Right lobe of liver (tissue), 6 donors: ENCODE measurements around the gene CXCL10. TPM values are rescaled to one million over a fixed set of nuclear protein-coding genes. Genes with fewer than 3 reads are reported as not detected.

Source experiments
- ATAC-seq, 4 donors: fragments of 200-7000 bp; cut with Tn5 transposase; one replicate each; pipeline ENCODE4 v1.9.1; 2020; ENCODE audit warnings: mild to moderate bottlenecking in 4 of 4, moderate library complexity in 4 of 4
- DNase-seq, 3 donors: peaks; one replicate each; pipeline ENCODE4 v3.0.0-alpha.2; 2020
- H3K27ac ChIP-seq, 3 donors: fragments of 200-600 bp; one replicate each; pipeline ENCODE4 v1.8.0; 2022
- H3K27me3 ChIP-seq, 2 donors: fragments of 200-600 bp; one replicate each; pipeline ENCODE4 v1.8.0; 2022
- H3K36me3 ChIP-seq, 4 donors: fragments of 200-600 bp; sonication (generic) in 1 of 4; one replicate each; pipeline versions ENCODE4 v1.5.1 to v1.8.0; 2017 to 2022; ENCODE audit warnings: control low read depth in 1 of 4
- H3K4me1 ChIP-seq, 4 donors: fragments of 200-600 bp; sonication (generic) in 1 of 4; one replicate each; pipeline versions ENCODE4 v1.5.1 to v1.8.0; 2017 to 2022; ENCODE audit warnings: control low read depth in 1 of 4
- H3K4me3 ChIP-seq, 3 donors: fragments of 200-600 bp; one replicate each; pipeline ENCODE4 v1.8.0; 2022
- H3K9me3 ChIP-seq, 4 donors: fragments of 200-600 bp; sonication (generic) in 1 of 4; one replicate each; pipeline versions ENCODE4 v1.5.1 to v1.8.0; 2017 to 2022; ENCODE audit warnings: control low read depth in 1 of 4
- CTCF ChIP-seq, 4 donors: fragments of 200-600 bp in 3 of 4; fragments of 450-650 bp in 1 of 4; IDR thresholded peaks; one replicate each; pipeline versions ENCODE4 v1.5.1 to v1.8.0; 2016 to 2022; ENCODE audit warnings: antibody characterized with exemption in 4 of 4, mild to moderate bottlenecking in 2 of 4
- POLR2A ChIP-seq: fragments of 450-650 bp; IDR thresholded peaks from one replicate; pipeline ENCODE4 v1.6.1; 2017; ENCODE audit warnings: antibody characterized with exemption, mild to moderate bottlenecking
- WGBS: methylation state at CpG from one replicate; pipeline ENCODE4 v1.1.6; 2018; ENCODE audit warnings: low coverage, low lambda C conversion rate; ENCODE audit not compliant: insufficient coverage; ENCODE audit errors: missing lambda C conversion rate; 5-methylcytosine and 5-hydroxymethylcytosine counted together
- intact Hi-C, 2 donors: fragments of 100-400 bp; cut with DNase I; formaldehyde crosslinking; loops; one replicate each; pipeline versions ENCODE4 v1.11.2 to v1.14.1; 2022
- total RNA-seq, 6 experiments: library from RNA; depleted of rRNA in 2 of 6; stranded (reverse); fragments of >200 nt in 2 of 6; fragmentation: NEBNext Ultra II Directional in 3 of 6; extraction: Animal tissue kit (Norgen Biotek cat#: 25700) in 3 of 6; gene quantifications; one replicate each; pipeline versions ENCODE4 v1.1.0 to v1.2.4, GENCODE V29; 2016 to 2023
- donor health status: DM: no; HTN: yes; CAD: no.
- donor health status: DM: no; HTN: no; CAD: no.
- donor health status: DM: no; HTN: no; CAD: no.
- donor health status: DM: no; HTN: yes; CAD: no.
- donor health status: DM: no; HTN: yes; CAD: no.

Gene CXCL10
- total RNA-seq, 6 experiments from 2014 or later, result 0.42 to 7.0 (median 5.4) TPM; not detected in 1

- Histone ChIP-seq H3K4me1 (peaks cover 0 to 15% (median 7%) of the 10 kb centered on the region in 4 donors), H3K4me3 (no peak overlapping the region), H3K9me3 (no peaks in the 10 kb centered on the region), H3K27me3 (no peaks in the 10 kb centered on the region), H3K27ac (no peak overlapping the region), H3K36me3 (peaks cover 0 to 22% (median 3%) of the 10 kb centered on the region in 4 donors)
- TF ChIP-seq POLR2A (no peak), CTCF (IDR thresholded peaks at IDR 0.05) (no peak)
- intact Hi-C loops, result loop anchor here in 1 of 2 donors (5.0 kb wide), 1 partner anchor 73 kb away; no protein-coding TSS in a partner anchor
- 97% methylated on average over 3 of the region's 3 CpGs for WGBS
- DNase-seq (no peak), ATAC-seq (no peak)
Observed at GRCh38 chr4:75985116-75985515, 38.2 kb downstream of the CXCL10 start.

- Histone ChIP-seq H3K36me3 (peaks cover 0 to 43% (median 21%) of the 10 kb centered on the region in 4 donors), H3K4me1 (no peaks in the 10 kb centered on the region), H3K9me3 (no peaks in the 10 kb centered on the region), H3K27me3 (no peaks in the 10 kb centered on the region), H3K4me3 (no peak overlapping the region), H3K27ac (no peak overlapping the region)
- no peak for TF ChIP-seq CTCF (IDR thresholded peaks at IDR 0.05)
- WGBS, result 86% methylated on average over 2 of the region's 4 CpGs
- intact Hi-C loops, result no loop called here
- no peak for DNase-seq
- ATAC-seq, result no peak
Observed at GRCh38 chr4:75980576-75980975, 42.7 kb downstream of the CXCL10 start.

GRCh38 chr4:75976177-75976576, 47.1 kb downstream of the CXCL10 start:
- no peak for ATAC-seq
- WGBS, result 97% methylated on average over 2 of the region's 2 CpGs

GRCh38 chr4:75973766-75974165, 49.5 kb downstream of the CXCL10 start:
- ATAC-seq (no peak), DNase-seq (no peak)
- intact Hi-C loops, result no loop called here
- no peak overlapping the region for H3K27ac ChIP-seq
- H3K36me3 ChIP-seq, result peaks cover 6 to 84% (median 44%) of the 10 kb centered on the region in 4 donors
- H3K9me3 ChIP-seq, result no peaks in the 10 kb centered on the region
- no peaks in the 10 kb centered on the region for H3K4me1 ChIP-seq
- no peaks in the 10 kb centered on the region for H3K27me3 ChIP-seq
- H3K4me3 ChIP-seq, result no peak overlapping the region
- TF ChIP-seq POLR2A (no peak), CTCF (IDR thresholded peaks at IDR 0.05) (no peak)

More at GRCh38 chr4:75976177-75976576, 47.1 kb downstream of the CXCL10 start:
- H3K4me1 ChIP-seq, result no peaks in the 10 kb centered on the region
- H3K4me3 ChIP-seq, result no peak overlapping the region
- H3K9me3 ChIP-seq, result no peaks in the 10 kb centered on the region
- no peak for DNase-seq
- peaks cover 0 to 76% (median 37%) of the 10 kb centered on the region in 4 donors for H3K36me3 ChIP-seq
- TF ChIP-seq POLR2A (no peak), CTCF (IDR thresholded peaks at IDR 0.05) (no peak)
- no peak overlapping the region for H3K27ac ChIP-seq
- intact Hi-C loops, result no loop called here
- no peaks in the 10 kb centered on the region for H3K27me3 ChIP-seq

Other genes with a start within 250 kb of the CXCL10 start
- not detected for gene PPEF2, start 121.0 kb downstream of the CXCL10 start, total RNA-seq
- 10 to 100 TPM; 24.2 to 80.7 (median 41.9) TPM for gene NAAA, start 82.5 kb downstream of the CXCL10 start, total RNA-seq
- 10 to 100 TPM; 11.6 to 21.3 (median 17.2) TPM for gene SDAD1, start 32.6 kb downstream of the CXCL10 start, total RNA-seq
- gene CXCL9, start 16.0 kb downstream of the CXCL10 start, total RNA-seq, result 1 to 10 TPM in 4 of 6 experiments, under 1 TPM in 1, not detected in 1; 0.73 to 3.6 (median 2.6) TPM
- gene CXCL11, start 12.6 kb upstream of the CXCL10 start, total RNA-seq, result under 1 TPM in 2 of 6 experiments, not detected in 4; 0.20 to 0.35 TPM
- gene ART3, start 51.2 kb upstream of the CXCL10 start, total RNA-seq, result not detected
- 10 to 100 TPM; 13.3 to 18.9 (median 14.4) TPM for gene NUP54, start 124.9 kb upstream of the CXCL10 start, total RNA-seq
- 100 to 1,000 TPM; 102 to 133 (median 125) TPM for gene SCARB2, start 190.3 kb upstream of the CXCL10 start, total RNA-seq
- 1 to 10 TPM; 1.2 to 5.0 (median 2.9) TPM for gene FAM47E, start 228.2 kb upstream of the CXCL10 start, total RNA-seq